PC-3 (cell line): ENCODE measurements around the gene GALNTL6. TPM values are rescaled to one million over a fixed set of nuclear protein-coding genes. Genes with fewer than 3 reads are reported as not detected.

Experiments used
- ATAC-seq: fragments of 200-7000 bp; cut with Tn5 transposase; 2 replicates; pipeline ENCODE4 v1.9.1; 2020; ENCODE audit warnings: mild to moderate bottlenecking, moderate library complexity
- BruUV-seq: library from RNA; stranded (reverse); fragments of 400-500 nt; replicated peaks from 2 replicates; lab custom pipeline; 2021; lab: Mats Ljungman, UMichigan
- CTCF ChIA-PET: fragments of 300-600 bp; sonication (Branson Sonifier 250); formaldehyde crosslinking; loops from one replicate; lab custom pipeline; 2022; ENCODE audit warnings: antibody characterized with exemption; lab: Charles Lee
- POLR2A ChIA-PET: fragments of 300-600 bp; sonication (Branson Sonifier 250); formaldehyde crosslinking; loops from one replicate; lab custom pipeline; 2022; ENCODE audit warnings: antibody characterized with exemption; ENCODE audit not compliant: unreplicated experiment; lab: Charles Lee
- DNase-seq: peaks from one replicate; pipeline ENCODE4 v3.0.0-alpha.2; 2015
- H2AFZ ChIP-seq: fragments of 300-600 bp; sonication (generic); 2 replicates; pipeline ENCODE4 v1.6.0; 2016; ENCODE audit warnings: antibody characterized with exemption, low read length
- H3F3A ChIP-seq: fragments of 300-600 bp; sonication (generic); one replicate; pipeline ENCODE4 v1.6.0; 2017; ENCODE audit warnings: antibody characterized with exemption, low read length, control low read depth, mild to moderate bottlenecking; ENCODE audit not compliant: unreplicated experiment
- H3K27ac ChIP-seq: fragments of 300-600 bp; sonication (generic); 2 replicates; pipeline ENCODE4 v1.5.1; 2016; ENCODE audit warnings: mild to moderate bottlenecking, low read length
- H3K27me3 ChIP-seq: fragments of 300-600 bp; sonication (generic); 2 replicates; pipeline ENCODE4 v1.6.1; 2016; ENCODE audit warnings: low read length, mixed read lengths
- H3K36me3 ChIP-seq: fragments of 300-600 bp; sonication (generic); 2 replicates; pipeline ENCODE4 v1.6.1; 2016; ENCODE audit warnings: low read depth, mixed run types, low read length, mixed read lengths
- H3K4me1 ChIP-seq: fragments of 300-600 bp; sonication (generic); 2 replicates; pipeline ENCODE4 v1.5.1; 2016; ENCODE audit warnings: low read length; ENCODE audit not compliant: insufficient read depth
- H3K4me2 ChIP-seq: fragments of 300-600 bp; sonication (generic); 2 replicates; pipeline ENCODE4 v1.6.0; 2016; ENCODE audit warnings: low read length
- H3K4me3 ChIP-seq: fragments of 300-600 bp; sonication (generic); 2 replicates; pipeline ENCODE4 v1.5.1; 2016; ENCODE audit warnings: mild to moderate bottlenecking, low read length, mixed read lengths
- H3K79me2 ChIP-seq: fragments of 300-600 bp; sonication (generic); 2 replicates; pipeline ENCODE4 v1.6.1; 2017; ENCODE audit warnings: low read length, mixed read lengths
- H3K9ac ChIP-seq: fragments of 300-600 bp; sonication (generic); 2 replicates; pipeline ENCODE4 v1.6.0; 2016; ENCODE audit warnings: mild to moderate bottlenecking, low read length
- H3K9me2 ChIP-seq: fragments of 300-600 bp; sonication (generic); replicated peaks from 2 replicates; pipeline ENCODE4 v1.6.1; 2016; ENCODE audit warnings: mixed run types, low read length, mixed read lengths
- H3K9me3 ChIP-seq: fragments of 300-600 bp; sonication (generic); 2 replicates; pipeline ENCODE4 v1.6.1; 2016; ENCODE audit warnings: low read length, mixed read lengths
- H4K20me1 ChIP-seq: fragments of 300-600 bp; sonication (generic); 2 replicates; pipeline ENCODE4 v1.6.1; 2016; ENCODE audit warnings: low read length, mixed read lengths
- EZH2 ChIP-seq: fragments of 300-600 bp; sonication (generic); IDR thresholded peaks from one replicate; pipeline ENCODE4 v1.6.1; 2017; ENCODE audit warnings: antibody characterized with exemption, mild to moderate bottlenecking, low read length; ENCODE audit not compliant: unreplicated experiment
- EZH2phosphoT487 ChIP-seq: fragments of 300-600 bp; sonication (generic); IDR thresholded peaks from 2 replicates; pipeline ENCODE4 v1.6.1; 2018; ENCODE audit warnings: mild to moderate bottlenecking, antibody characterized with exemption, low read length, borderline replicate concordance
- intact Hi-C: fragments of 100-400 bp; cut with micrococcal nuclease; formaldehyde crosslinking; loops from 2 replicates; pipeline ENCODE4 v1.9.0; 2023
- total RNA-seq: library from RNA; depleted of rRNA; stranded (reverse); fragments of >200 nt; gene quantifications from 2 replicates; pipeline ENCODE4 v1.2.3, GENCODE V29; 2014
- TF ChIP-seq, protein P1 (sequence below): fragments of 300-600 bp; sonication (generic); conservative IDR thresholded peaks from 2 replicates; pipeline ENCODE4 v1.5.1; 2017; ENCODE audit warnings: antibody characterized with exemption, low read depth, mild to moderate bottlenecking, low read length

Gene GALNTL6
- total RNA-seq, 1 experiment from 2014 or later, result not detected

DNA sequence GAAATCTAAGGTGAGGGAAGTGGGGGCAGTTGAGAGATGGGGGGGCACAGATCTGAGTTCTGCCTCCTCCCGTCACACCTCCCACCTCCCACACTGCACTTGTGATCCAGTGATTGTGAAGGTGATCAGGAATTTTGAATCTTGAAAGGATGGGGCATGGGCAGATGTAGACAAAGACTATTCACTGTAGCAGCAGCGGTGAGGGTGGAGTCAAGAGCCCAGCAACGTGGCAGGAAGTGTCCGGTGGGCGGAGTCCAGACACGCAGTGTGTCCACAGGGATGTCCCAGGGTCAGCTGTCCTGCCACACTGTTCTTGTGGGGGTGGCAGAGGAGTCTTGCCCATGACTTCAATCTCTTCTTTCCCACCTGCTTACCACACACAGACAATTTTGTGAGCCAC, 1024.9 kb downstream of the GALNTL6 start:
- no peak overlapping the region for H3K27ac ChIP-seq
- ATAC-seq, result no peak
- BruUV-seq, result no TSS peak
- no peaks in the 10 kb centered on the region for H3K27me3 ChIP-seq
- POLR2A ChIA-PET, result no interaction called here
- H3K79me2 ChIP-seq, result no peaks in the 10 kb centered on the region
- no peak overlapping the region for H3K4me3 ChIP-seq
- intact Hi-C loops, result loop anchor here (10.0 kb wide), 1 partner anchor 417 kb away; no protein-coding TSS in a partner anchor
- CTCF ChIA-PET, result no interaction called here
- no peak overlapping the region for H3K4me2 ChIP-seq
- H3F3A ChIP-seq, result no peaks in the 10 kb centered on the region
- H3K9me2 ChIP-seq, result no peaks in the 10 kb centered on the region
- H4K20me1 ChIP-seq, result no peaks in the 10 kb centered on the region
- DNase-seq, result no peak
- no peaks in the 10 kb centered on the region for H3K36me3 ChIP-seq
- no peak overlapping the region for H2AFZ ChIP-seq
- TF ChIP-seq EZH2, result no peak
- TF ChIP-seq, protein P1, sequence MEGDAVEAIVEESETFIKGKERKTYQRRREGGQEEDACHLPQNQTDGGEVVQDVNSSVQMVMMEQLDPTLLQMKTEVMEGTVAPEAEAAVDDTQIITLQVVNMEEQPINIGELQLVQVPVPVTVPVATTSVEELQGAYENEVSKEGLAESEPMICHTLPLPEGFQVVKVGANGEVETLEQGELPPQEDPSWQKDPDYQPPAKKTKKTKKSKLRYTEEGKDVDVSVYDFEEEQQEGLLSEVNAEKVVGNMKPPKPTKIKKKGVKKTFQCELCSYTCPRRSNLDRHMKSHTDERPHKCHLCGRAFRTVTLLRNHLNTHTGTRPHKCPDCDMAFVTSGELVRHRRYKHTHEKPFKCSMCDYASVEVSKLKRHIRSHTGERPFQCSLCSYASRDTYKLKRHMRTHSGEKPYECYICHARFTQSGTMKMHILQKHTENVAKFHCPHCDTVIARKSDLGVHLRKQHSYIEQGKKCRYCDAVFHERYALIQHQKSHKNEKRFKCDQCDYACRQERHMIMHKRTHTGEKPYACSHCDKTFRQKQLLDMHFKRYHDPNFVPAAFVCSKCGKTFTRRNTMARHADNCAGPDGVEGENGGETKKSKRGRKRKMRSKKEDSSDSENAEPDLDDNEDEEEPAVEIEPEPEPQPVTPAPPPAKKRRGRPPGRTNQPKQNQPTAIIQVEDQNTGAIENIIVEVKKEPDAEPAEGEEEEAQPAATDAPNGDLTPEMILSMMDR, result no peak
- H3K9me3 ChIP-seq, result no peaks in the 10 kb centered on the region
- no peak overlapping the region for H3K9ac ChIP-seq
- no peaks in the 10 kb centered on the region for H3K4me1 ChIP-seq

DNA sequence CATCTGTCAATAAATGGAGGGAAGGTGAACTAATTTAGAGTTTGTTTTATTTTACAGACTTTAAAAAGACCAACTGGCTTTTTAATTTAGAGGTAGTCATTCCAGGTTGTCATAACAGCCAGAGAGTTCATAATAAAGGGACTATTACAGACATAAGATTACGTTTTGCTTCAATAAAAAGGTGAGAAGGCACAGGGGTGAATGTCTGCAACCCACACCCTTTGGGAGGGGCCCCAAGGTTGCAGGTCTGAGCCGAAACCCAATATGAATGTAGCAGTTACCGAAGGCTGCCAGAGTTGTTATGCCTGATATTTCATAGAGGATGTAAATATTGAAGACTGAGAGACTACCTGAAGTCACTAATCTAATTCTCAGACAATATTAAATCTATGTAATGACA, 1025.7 kb downstream of the GALNTL6 start:
- no peaks in the 10 kb centered on the region for H4K20me1 ChIP-seq
- ChIA-PET CTCF (no interaction called here), POLR2A (no interaction called here)
- no peak overlapping the region for H3K4me3 ChIP-seq
- H3K4me1 ChIP-seq, result no peaks in the 10 kb centered on the region
- H2AFZ ChIP-seq, result no peak overlapping the region
- ATAC-seq (no peak), DNase-seq (no peak)
- no peaks in the 10 kb centered on the region for H3F3A ChIP-seq
- no peaks in the 10 kb centered on the region for H3K9me2 ChIP-seq
- no peak overlapping the region for H3K4me2 ChIP-seq
- H3K9ac ChIP-seq, result no peak overlapping the region
- H3K27me3 ChIP-seq, result no peaks in the 10 kb centered on the region
- H3K27ac ChIP-seq, result no peak overlapping the region
- no peak for TF ChIP-seq EZH2
- no peak for TF ChIP-seq EZH2phosphoT487
- TF ChIP-seq, protein P1, result no peak
- BruUV-seq, result no TSS peak
- no peaks in the 10 kb centered on the region for H3K36me3 ChIP-seq
- intact Hi-C loops, result loop anchor here (10.0 kb wide), 1 partner anchor 416 kb away; no protein-coding TSS in a partner anchor
- no peaks in the 10 kb centered on the region for H3K79me2 ChIP-seq
- H3K9me3 ChIP-seq, result no peaks in the 10 kb centered on the region

DNA sequence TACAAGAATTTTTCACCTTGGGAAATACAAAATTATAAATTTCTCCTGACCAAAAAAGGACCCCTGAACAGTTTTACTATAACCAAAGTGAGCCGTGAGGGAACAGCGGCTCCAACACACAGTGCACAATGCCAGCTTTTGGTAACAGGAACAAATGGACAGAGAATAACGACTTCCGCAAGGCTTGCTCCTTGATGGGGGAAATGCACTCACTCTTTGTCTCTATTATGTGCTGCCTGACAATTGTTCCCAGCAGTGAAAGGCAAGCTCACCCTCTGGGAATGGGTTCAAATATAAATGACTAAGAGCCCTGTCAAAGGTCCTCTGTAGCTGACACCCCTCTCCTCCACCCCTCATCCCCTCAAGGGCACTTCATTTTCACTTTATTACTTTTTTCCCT, 1029.6 kb downstream of the GALNTL6 start:
- Histone ChIP-seq H3K27me3 (no peaks in the 10 kb centered on the region), H3K9me2 (no peaks in the 10 kb centered on the region), H3K36me3 (no peaks in the 10 kb centered on the region), H3K79me2 (no peaks in the 10 kb centered on the region), H3K4me2 (no peak overlapping the region), H3K4me1 (no peaks in the 10 kb centered on the region), H3K9ac (no peak overlapping the region), H3K27ac (no peak overlapping the region), H3K4me3 (no peak overlapping the region), H2AFZ (no peak overlapping the region), H3K9me3 (no peaks in the 10 kb centered on the region), H4K20me1 (no peaks in the 10 kb centered on the region), H3F3A (no peaks in the 10 kb centered on the region)
- intact Hi-C loops, result no loop called here
- ATAC-seq, result no peak
- no peak for DNase-seq
- CTCF ChIA-PET, result no interaction called here
- TF ChIP-seq, protein P1, result no peak
- TF ChIP-seq EZH2phosphoT487, result no peak
- TF ChIP-seq EZH2, result no peak
- BruUV-seq, result no TSS peak
- POLR2A ChIA-PET, result no interaction called here
